Neural crest cell (in vitro differentiated cells): ENCODE measurements around the gene GRM8. TPM values are rescaled to one million over a fixed set of nuclear protein-coding genes. Genes with fewer than 3 reads are reported as not detected.

Experiments used
- DNase-seq: peaks from one replicate; pipeline ENCODE4 v3.0.0; 2021; ENCODE audit warnings: low read depth, mixed read lengths, low spot score
- H3K27ac Mint-ChIP-seq: one replicate; pipeline ENCODE4 v1.8.0; 2021; ENCODE audit warnings: mild to moderate bottlenecking, mixed read lengths; ENCODE audit not compliant: unreplicated experiment
- H3K27me3 Mint-ChIP-seq: 2 replicates; pipeline ENCODE4 v1.8.0; 2021; ENCODE audit warnings: low read depth, mild to moderate bottlenecking, mixed read lengths
- H3K36me3 Mint-ChIP-seq: 2 replicates; pipeline ENCODE4 v1.8.0; 2021; ENCODE audit warnings: low read depth, mild to moderate bottlenecking, mixed read lengths
- H3K4me1 Mint-ChIP-seq: 2 replicates; pipeline ENCODE4 v1.8.0; 2021; ENCODE audit warnings: mixed read lengths
- H3K4me3 Mint-ChIP-seq: one replicate; pipeline ENCODE4 v1.8.0; 2021; ENCODE audit warnings: mild to moderate bottlenecking, mixed read lengths
- H3K9me3 Mint-ChIP-seq: 2 replicates; pipeline ENCODE4 v1.8.0; 2021; ENCODE audit warnings: mixed read lengths
- CTCF ChIP-seq: fragments of 200-600 bp; sonication (generic); conservative IDR thresholded peaks from 2 replicates; pipeline ENCODE4 v1.5.0; 2021; ENCODE audit warnings: antibody characterized with exemption, mild to moderate bottlenecking
- total RNA-seq: library from RNA; stranded (reverse); gene quantifications from 2 replicates; pipeline ENCODE4 v1.2.1, GENCODE V29; 2021

GRM8 gene
- total RNA-seq, 1 donor from 2014 or later, result 2.6 TPM

DNA sequence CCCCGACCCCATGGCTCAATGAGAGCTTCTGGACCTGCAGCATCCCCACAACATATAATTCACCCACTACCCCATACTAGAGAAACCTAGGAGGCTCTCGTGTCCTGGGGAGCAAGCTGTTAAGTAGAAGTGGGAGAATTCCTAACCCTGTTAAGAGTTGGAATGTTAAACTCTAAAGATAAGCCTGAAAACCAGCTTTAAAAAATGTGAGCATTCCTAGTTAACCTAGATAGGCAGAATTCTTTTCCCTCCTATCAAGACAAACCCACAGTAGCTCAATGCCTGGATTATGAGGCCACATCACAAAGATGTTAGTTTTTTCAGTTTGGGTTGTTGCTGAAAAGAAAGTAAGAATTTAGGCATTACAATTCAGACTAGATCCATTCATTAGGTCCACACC is 42.9 kb downstream of the GRM8 start:
- no peaks in the 10 kb centered on the region for H3K9me3 Mint-ChIP-seq
- no peaks in the 10 kb centered on the region for H3K36me3 Mint-ChIP-seq
- no peak for TF ChIP-seq CTCF
- no peaks in the 10 kb centered on the region for H3K4me1 Mint-ChIP-seq
- peaks cover 21% of the 10 kb centered on the region for H3K27me3 Mint-ChIP-seq
- no peak for DNase-seq
- H3K4me3 Mint-ChIP-seq, result no peak overlapping the region
- H3K27ac Mint-ChIP-seq, result no peak overlapping the region

GRCh38 chr7:127208860-127209259 is 43.9 kb downstream of the GRM8 start:
- no peak overlapping the region for H3K4me3 Mint-ChIP-seq
- no peak overlapping the region for H3K27ac Mint-ChIP-seq
- no peak for DNase-seq
- no peaks in the 10 kb centered on the region for H3K4me1 Mint-ChIP-seq
- no peaks in the 10 kb centered on the region for H3K9me3 Mint-ChIP-seq
- no peaks in the 10 kb centered on the region for H3K36me3 Mint-ChIP-seq
- TF ChIP-seq CTCF, result no peak
- H3K27me3 Mint-ChIP-seq, result peaks cover 21% of the 10 kb centered on the region

- no peaks in the 10 kb centered on the region for H3K9me3 Mint-ChIP-seq
- peaks cover 21% of the 10 kb centered on the region for H3K27me3 Mint-ChIP-seq
- no peak for DNase-seq
- H3K4me1 Mint-ChIP-seq, result no peaks in the 10 kb centered on the region
- H3K36me3 Mint-ChIP-seq, result no peaks in the 10 kb centered on the region
- TF ChIP-seq CTCF, result no peak
- H3K4me3 Mint-ChIP-seq, result no peak overlapping the region
- no peak overlapping the region for H3K27ac Mint-ChIP-seq
Observed at GRCh38 chr7:127208351-127208750, 44.4 kb downstream of the GRM8 start.

DNA sequence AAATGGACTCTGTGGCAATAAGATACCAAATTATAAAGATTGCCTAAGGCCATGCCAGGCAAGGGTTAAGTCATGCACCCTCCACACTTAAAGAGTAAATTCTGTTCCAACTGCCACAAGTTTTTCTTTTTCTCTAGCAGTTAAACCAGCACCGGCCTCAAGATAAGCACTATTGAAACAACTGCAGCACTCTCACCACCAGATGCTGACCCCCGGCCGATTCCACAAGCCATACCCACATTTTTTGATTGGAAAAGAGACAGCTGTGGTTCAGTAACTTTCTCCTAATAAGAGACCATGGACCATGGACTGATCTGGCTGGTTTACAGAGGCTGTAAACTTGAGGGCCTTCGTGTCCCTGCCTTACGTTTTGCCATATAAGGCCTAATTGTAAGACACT is 44.9 kb downstream of the GRM8 start:
- Mint-ChIP-seq H3K4me1 (no peaks in the 10 kb centered on the region), H3K9me3 (no peaks in the 10 kb centered on the region), H3K27ac (no peak overlapping the region), H3K4me3 (no peak overlapping the region), H3K27me3 (peaks cover 21% of the 10 kb centered on the region), H3K36me3 (no peaks in the 10 kb centered on the region)
- TF ChIP-seq CTCF, result no peak
- no peak for DNase-seq

DNA sequence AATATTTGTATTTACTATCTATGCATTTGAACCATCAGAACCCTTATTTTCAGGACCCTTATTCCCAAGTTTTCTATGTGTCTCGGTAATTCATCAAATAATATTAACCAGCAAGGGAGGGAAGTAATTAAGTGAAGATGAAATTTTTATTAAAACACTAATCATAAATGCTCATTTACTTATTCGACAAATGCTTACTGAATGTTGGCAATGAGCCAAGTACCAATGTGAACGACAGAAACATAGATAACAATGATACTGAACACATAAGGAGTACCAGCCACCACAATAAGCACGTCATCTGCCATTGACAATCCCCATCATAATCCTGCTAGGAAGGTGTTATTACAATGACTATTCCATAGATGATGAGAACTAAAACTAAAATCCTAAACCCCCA is 45.5 kb downstream of the GRM8 start:
- no peak for TF ChIP-seq CTCF

DNA sequence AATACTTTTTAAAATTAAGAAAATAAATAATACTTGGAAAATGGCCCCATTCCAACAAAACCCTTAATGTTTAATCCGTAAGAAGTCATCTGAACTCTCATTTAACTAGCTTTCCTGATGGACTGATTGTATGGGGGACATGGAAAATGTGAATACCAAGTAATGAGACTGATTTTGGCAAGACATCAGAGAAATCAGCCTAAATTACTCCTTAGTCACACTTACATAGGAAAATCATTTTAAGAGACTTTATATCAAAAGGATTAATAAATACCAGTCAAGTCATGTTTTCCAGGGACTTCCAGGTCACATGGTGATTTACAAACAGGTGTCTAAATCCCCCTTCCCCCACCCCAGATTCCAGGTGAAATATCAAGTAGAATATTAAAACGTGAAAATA is 58.2 kb downstream of the GRM8 start:
- Mint-ChIP-seq H3K36me3 (no peaks in the 10 kb centered on the region), H3K4me1 (no peaks in the 10 kb centered on the region), H3K9me3 (no peaks in the 10 kb centered on the region), H3K4me3 (no peak overlapping the region), H3K27me3 (peaks cover 5% of the 10 kb centered on the region), H3K27ac (no peak overlapping the region)
- no peak for DNase-seq
- TF ChIP-seq CTCF, result no peak

More for the DNA sequence above, 45.5 kb downstream of the GRM8 start:
- Mint-ChIP-seq H3K27ac (no peak overlapping the region), H3K4me3 (no peak overlapping the region), H3K36me3 (no peaks in the 10 kb centered on the region), H3K27me3 (peaks cover 21% of the 10 kb centered on the region), H3K4me1 (no peaks in the 10 kb centered on the region), H3K9me3 (no peaks in the 10 kb centered on the region)
- no peak for DNase-seq
